Measurements from ENCODE around the gene SEMA6D.

- TF ChIP-seq CTCF (IDR thresholded peaks at IDR 0.05) (peak in 4 of 6 experiments; percentile 22 to 76 (median 71)), POLR2A (IDR thresholded peaks at IDR 0.05) (peak; percentile 42 to 51)
Observed at GRCh38 chr15:47717036-47717612, at the start of gene SEMA6D.

All from Peyer's patch (tissue), 4 donors.